HepG2 (cell line): ENCODE results near the gene DGKG. TPM values are rescaled to one million over a fixed set of nuclear protein-coding genes. Genes with fewer than 3 reads are reported as not detected.

ENCODE experiments used
- ATAC-seq: fragments of 200-7000 bp; cut with Tn5 transposase; 3 replicates; pipeline ENCODE4 v1.9.1; 2020; ENCODE audit warnings: mild to moderate bottlenecking, moderate library complexity
- BruUV-seq: library from RNA; stranded (reverse); fragments of 400-500 nt; replicated peaks from 2 replicates; lab custom pipeline; 2021; lab: Mats Ljungman, UMichigan
- CTCF ChIA-PET: fragments of 300-600 bp; formaldehyde crosslinking; extraction: SDS; loops from one replicate; lab custom pipeline; 2021; ENCODE audit warnings: low total read pairs, inconsistent platforms, low intra/inter-chr PET ratio; lab: Yijun Ruan, JAX
- POLR2A ChIA-PET: fragments of 350-600 bp; sonication (Branson Sonifier 250); formaldehyde crosslinking; loops from one replicate; lab custom pipeline; 2020; ENCODE audit warnings: antibody characterized with exemption, inconsistent platforms; lab: Yijun Ruan, JAX
- DNase-seq: peaks from one replicate; pipeline ENCODE4 v3.0.0-alpha.2; 2015; ENCODE audit warnings: low spot score
- FAIRE-seq: peaks from 3 replicates; lab custom pipeline; 2011; peaks lifted over from hg19 to GRCh38; lab: Jason Lieb, UNC
- H2AFZ ChIP-seq: one replicate; pipeline ENCODE4 v1.6.1; 2011; ENCODE audit warnings: low read length, inconsistent platforms
- H3K27ac ChIP-seq: fragments of 300-600 bp; 3 replicates; pipeline ENCODE4 v1.8.0; 2011; ENCODE audit warnings: mixed run types, mild to moderate bottlenecking, mixed read lengths, low read length, inconsistent platforms; ENCODE audit not compliant: insufficient read depth; ENCODE audit errors: extremely low read length
- H3K27me3 ChIP-seq, 2 experiments: fragments of 200-600 bp in 1 of 2; 2 replicates in 1 of 2; 3 replicates in 1 of 2; pipeline versions ENCODE4 v1.6.0 to v1.8.0; 2011; ENCODE audit warnings: low read length in 2 of 2, mild to moderate bottlenecking in 2 of 2, moderate library complexity in 2 of 2, inconsistent platforms in 1 of 2; ENCODE audit not compliant: insufficient read depth in 2 of 2, control insufficient read depth in 1 of 2
- H3K36me3 ChIP-seq, 2 experiments: fragments of 200-600 bp in 1 of 2; replicated peaks in 1 of 2; 2 replicates in 1 of 2; 3 replicates in 1 of 2; pipeline versions ENCODE4 v1.5.1 to v1.8.0; 2011; ENCODE audit warnings: low read length in 2 of 2, inconsistent platforms in 1 of 2; ENCODE audit not compliant: insufficient read depth in 2 of 2, control insufficient read depth in 1 of 2
- H3K4me1 ChIP-seq: 2 replicates; pipeline ENCODE4 v1.5.1; 2012; ENCODE audit warnings: low read length, inconsistent platforms; ENCODE audit not compliant: insufficient read depth
- H3K4me2 ChIP-seq: 2 replicates; pipeline ENCODE4 v1.6.0; 2011; ENCODE audit warnings: low read depth, low read length, inconsistent platforms
- H3K4me3 ChIP-seq, 3 experiments: fragments of 200-600 bp in 1 of 3; sonication (generic), shearing (Covaris generic) in 1 of 3; replicated peaks in 1 of 3; 2 replicates each; pipeline ENCODE4 v1.5.1; 2011 to 2016; ENCODE audit warnings: low read length in 3 of 3, inconsistent platforms in 2 of 3, low read depth in 2 of 3, mild to moderate bottlenecking in 2 of 3, control low read depth in 1 of 3, mixed read lengths in 1 of 3; ENCODE audit not compliant: insufficient read depth in 1 of 3
- H3K79me2 ChIP-seq: one replicate; pipeline ENCODE4 v1.6.1; 2011; ENCODE audit warnings: low read length, inconsistent platforms; ENCODE audit not compliant: insufficient read depth
- H3K9ac ChIP-seq: 2 replicates; pipeline ENCODE4 v1.6.0; 2011; ENCODE audit warnings: mild to moderate bottlenecking, low read depth, low read length, inconsistent platforms; ENCODE audit not compliant: insufficient read depth
- H3K9me3 ChIP-seq: 2 replicates; pipeline ENCODE4 v1.5.1; 2012; ENCODE audit warnings: mild to moderate bottlenecking, low read length
- H4K20me1 ChIP-seq: 2 replicates; pipeline ENCODE4 v1.6.0; 2011; ENCODE audit warnings: inconsistent platforms, mild to moderate bottlenecking, low read length, moderate library complexity; ENCODE audit not compliant: insufficient read depth
- CEBPB ChIP-seq: IDR thresholded peaks from 2 replicates; pipeline ENCODE4 v1.6.1; 2011; ENCODE audit warnings: low read depth, low read length, improper control_type of control experiment, borderline replicate concordance
- FOXA3 ChIP-seq: IDR thresholded peaks from 2 replicates; pipeline ENCODE4 v1.6.1; 2016; ENCODE audit warnings: missing genetic modification reagents, missing compliant biosample characterization
- FOXJ3 ChIP-seq: sonication (generic); formaldehyde crosslinking; IDR thresholded peaks from 2 replicates; pipeline ENCODE4 v1.4.0; 2020; ENCODE audit warnings: missing genetic modification reagents, mild to moderate bottlenecking, borderline replicate concordance
- HMG20A ChIP-seq: IDR thresholded peaks from 2 replicates; pipeline ENCODE4 v1.6.1; 2016; ENCODE audit warnings: borderline replicate concordance
- HNRNPL ChIP-seq: fragments of 200-400 bp; formaldehyde crosslinking; IDR thresholded peaks from 2 replicates; pipeline ENCODE4 v1.6.1; 2017; ENCODE audit warnings: mild to moderate bottlenecking, low read depth, low read length
- KMT2A ChIP-seq: sonication (generic); formaldehyde crosslinking; IDR thresholded peaks from 2 replicates; pipeline ENCODE4 v1.4.0; 2020; ENCODE audit warnings: missing genetic modification reagents
- NPAS2 ChIP-seq: sonication (generic); formaldehyde crosslinking; IDR thresholded peaks from 2 replicates; pipeline ENCODE4 v1.8.0; 2022; ENCODE audit warnings: mild to moderate bottlenecking, missing genetic modification reagents, borderline replicate concordance
- SOX13 ChIP-seq, 3 experiments: fragments of 450-650 bp in 1 of 3; sonication (generic) in 1 of 3; formaldehyde crosslinking in 1 of 3; IDR thresholded peaks in 2 of 3; conservative IDR thresholded peaks in 1 of 3; 2 replicates each; pipeline versions ENCODE4 v1.5.0 to v1.6.1; 2016 to 2020; ENCODE audit warnings: antibody characterized with exemption in 1 of 3, mild to moderate bottlenecking in 1 of 3, missing compliant biosample characterization in 1 of 3, missing genetic modification reagents in 1 of 3, moderate library complexity in 1 of 3
- SP140L ChIP-seq: sonication (generic); formaldehyde crosslinking; IDR thresholded peaks from 2 replicates; pipeline ENCODE4 v1.4.0; 2020; ENCODE audit warnings: missing genetic modification reagents, borderline replicate concordance
- ZC3H4 ChIP-seq: sonication (generic); formaldehyde crosslinking; IDR thresholded peaks from 2 replicates; pipeline ENCODE4 v1.4.0; 2020; ENCODE audit warnings: missing genetic modification reagents, borderline replicate concordance
- ZNF761 ChIP-seq: sonication (generic); formaldehyde crosslinking; conservative IDR thresholded peaks from 2 replicates; pipeline ENCODE4 v1.4.0; 2020; ENCODE audit warnings: mild to moderate bottlenecking, missing genetic modification reagents
- ZSCAN30 ChIP-seq: sonication (generic); formaldehyde crosslinking; IDR thresholded peaks from 2 replicates; pipeline ENCODE4 v1.5.0; 2020; ENCODE audit warnings: mild to moderate bottlenecking, missing genetic modification reagents
- WGBS: methylation state at CpG from one replicate; pipeline ENCODE4 v1.1.6; 2017; ENCODE audit warnings: low lambda C conversion rate; 5-methylcytosine and 5-hydroxymethylcytosine counted together
- in situ Hi-C: cut with HindIII; loops from 2 replicates; pipeline ENCODE4 v1.10.0; 2017; ENCODE audit warnings: low pct_unique_long_range_greater_than_20kb; ENCODE audit not compliant: extremely low pct_ligation_motif_present
- intact Hi-C: fragments of 100-400 bp; cut with micrococcal nuclease; formaldehyde crosslinking; loops from one replicate; pipeline ENCODE4 v1.10.0; 2022; ENCODE audit not compliant: unreplicated experiment
- polyA plus RNA-seq, 8 experiments: library from polyadenylated mRNA; depleted of rRNA in 3 of 8; stranded (reverse) in 7 of 8; unstranded in 1 of 8; fragments of >200 nt; fragmentation: Illumina TruSeq in 4 of 8; extraction: Trizol in 4 of 8; gene quantifications; 2 replicates each; pipeline versions ENCODE4 v1.2.1 to v1.2.3, GENCODE V29; 2011 to 2016; ENCODE audit warnings: low read depth in 4 of 8, missing spikeins in 1 of 8, mixed read lengths in 1 of 8; ENCODE audit not compliant: insufficient read depth in 1 of 8
- total RNA-seq, 5 experiments: library from RNA; depleted of rRNA; stranded (reverse); fragments of >200 nt; fragmentation: Illumina TruSeq; extraction: Trizol; gene quantifications; 2 replicates each; pipeline ENCODE4 v1.2.3, GENCODE V29; 2016; ENCODE audit warnings: low read depth in 1 of 5
- TF ChIP-seq, protein P1 (sequence below): sonication (generic); formaldehyde crosslinking; IDR thresholded peaks from 2 replicates; pipeline ENCODE4 v1.4.0; 2020; ENCODE audit warnings: missing genetic modification reagents, mild to moderate bottlenecking, borderline replicate concordance
- TF ChIP-seq, protein P2 (sequence below): sonication (generic); formaldehyde crosslinking; IDR thresholded peaks from 2 replicates; pipeline ENCODE4 v1.4.0; 2020; ENCODE audit warnings: mild to moderate bottlenecking, low read depth, missing genetic modification reagents
- TF ChIP-seq, protein P3 (sequence below): sonication (generic); formaldehyde crosslinking; IDR thresholded peaks from 2 replicates; pipeline ENCODE4 v1.5.1; 2020; ENCODE audit warnings: mild to moderate bottlenecking, moderate library complexity, missing genetic modification reagents
- TF ChIP-seq, protein P4 (sequence below): sonication (generic); formaldehyde crosslinking; IDR thresholded peaks from 2 replicates; pipeline ENCODE4 v1.4.0; 2020; ENCODE audit warnings: missing genetic modification reagents

The DGKG gene
- total and polyA plus RNA-seq, 2 of the 13 experiments (the other 11 are each of a cell fraction or from before 2014, with no cell fraction given), result 3.8 to 6.2 TPM

DNA sequence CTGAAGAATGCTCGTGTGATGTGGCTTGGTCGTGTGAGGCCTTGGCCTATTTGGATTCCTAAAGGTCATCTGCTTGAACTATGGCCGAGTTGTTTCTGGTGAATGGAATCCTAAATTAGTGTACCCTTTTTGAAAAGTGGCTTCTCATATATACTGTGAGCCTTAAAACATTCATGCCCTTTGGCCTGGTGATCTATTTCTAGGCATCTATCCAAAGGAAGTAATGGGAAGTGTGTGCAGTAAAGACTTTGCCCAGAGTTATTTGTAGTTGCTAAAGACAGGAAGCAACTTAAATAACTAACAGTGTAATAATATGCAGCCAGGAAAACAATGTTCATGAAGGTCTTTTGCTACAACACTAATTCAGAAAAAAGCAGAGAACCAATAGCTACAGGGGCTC is 3.0 kb downstream of the DGKG start (continued):
- TF ChIP-seq, protein P1, sequence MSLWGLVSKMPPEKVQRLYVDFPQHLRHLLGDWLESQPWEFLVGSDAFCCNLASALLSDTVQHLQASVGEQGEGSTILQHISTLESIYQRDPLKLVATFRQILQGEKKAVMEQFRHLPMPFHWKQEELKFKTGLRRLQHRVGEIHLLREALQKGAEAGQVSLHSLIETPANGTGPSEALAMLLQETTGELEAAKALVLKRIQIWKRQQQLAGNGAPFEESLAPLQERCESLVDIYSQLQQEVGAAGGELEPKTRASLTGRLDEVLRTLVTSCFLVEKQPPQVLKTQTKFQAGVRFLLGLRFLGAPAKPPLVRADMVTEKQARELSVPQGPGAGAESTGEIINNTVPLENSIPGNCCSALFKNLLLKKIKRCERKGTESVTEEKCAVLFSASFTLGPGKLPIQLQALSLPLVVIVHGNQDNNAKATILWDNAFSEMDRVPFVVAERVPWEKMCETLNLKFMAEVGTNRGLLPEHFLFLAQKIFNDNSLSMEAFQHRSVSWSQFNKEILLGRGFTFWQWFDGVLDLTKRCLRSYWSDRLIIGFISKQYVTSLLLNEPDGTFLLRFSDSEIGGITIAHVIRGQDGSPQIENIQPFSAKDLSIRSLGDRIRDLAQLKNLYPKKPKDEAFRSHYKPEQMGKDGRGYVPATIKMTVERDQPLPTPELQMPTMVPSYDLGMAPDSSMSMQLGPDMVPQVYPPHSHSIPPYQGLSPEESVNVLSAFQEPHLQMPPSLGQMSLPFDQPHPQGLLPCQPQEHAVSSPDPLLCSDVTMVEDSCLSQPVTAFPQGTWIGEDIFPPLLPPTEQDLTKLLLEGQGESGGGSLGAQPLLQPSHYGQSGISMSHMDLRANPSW (CRISPR knock-in tag), result 0 out of 2 replicates have a peak, but pooled peaks have one; percentile 44
- TF ChIP-seq, protein P2, sequence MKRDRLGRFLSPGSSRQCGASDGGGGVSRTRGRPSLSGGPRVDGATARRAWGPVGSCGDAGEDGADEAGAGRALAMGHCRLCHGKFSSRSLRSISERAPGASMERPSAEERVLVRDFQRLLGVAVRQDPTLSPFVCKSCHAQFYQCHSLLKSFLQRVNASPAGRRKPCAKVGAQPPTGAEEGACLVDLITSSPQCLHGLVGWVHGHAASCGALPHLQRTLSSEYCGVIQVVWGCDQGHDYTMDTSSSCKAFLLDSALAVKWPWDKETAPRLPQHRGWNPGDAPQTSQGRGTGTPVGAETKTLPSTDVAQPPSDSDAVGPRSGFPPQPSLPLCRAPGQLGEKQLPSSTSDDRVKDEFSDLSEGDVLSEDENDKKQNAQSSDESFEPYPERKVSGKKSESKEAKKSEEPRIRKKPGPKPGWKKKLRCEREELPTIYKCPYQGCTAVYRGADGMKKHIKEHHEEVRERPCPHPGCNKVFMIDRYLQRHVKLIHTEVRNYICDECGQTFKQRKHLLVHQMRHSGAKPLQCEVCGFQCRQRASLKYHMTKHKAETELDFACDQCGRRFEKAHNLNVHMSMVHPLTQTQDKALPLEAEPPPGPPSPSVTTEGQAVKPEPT (CRISPR knock-in tag), result no peak
- TF ChIP-seq FOXA3 (CRISPR knock-in tag), result peak; percentile 56
- no peak for TF ChIP-seq HNRNPL

DNA sequence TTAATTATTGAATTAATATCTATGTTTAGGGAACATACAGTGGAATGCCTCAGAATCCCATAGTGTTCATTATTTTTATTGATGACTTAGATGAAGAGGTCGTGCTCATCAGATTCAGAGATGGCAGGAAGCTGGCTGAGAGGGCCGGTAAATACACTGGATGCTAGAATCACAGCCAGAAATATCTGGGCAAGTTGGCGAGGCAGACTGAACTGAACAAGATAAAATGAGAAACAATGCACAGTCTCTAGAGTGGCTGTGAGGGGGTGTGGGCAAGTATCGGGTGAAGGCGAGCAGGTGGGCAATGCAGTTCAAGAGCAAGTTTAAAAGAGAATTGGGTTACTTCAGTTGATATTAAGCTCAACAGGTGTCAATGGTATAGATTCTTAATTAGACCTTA is 5.9 kb downstream of the DGKG start:
- 89% methylated on average over 5 of the region's 5 CpGs for WGBS
- Histone ChIP-seq H3K36me3 (no peaks in the 10 kb centered on the region), H3K27me3 (peaks cover 1 to 8% of the 10 kb centered on the region in 2 experiments), H3K27ac (no peak overlapping the region), H3K4me1 (peaks cover 81% of the 10 kb centered on the region), H2AFZ (no peak overlapping the region), H3K9ac (no peak overlapping the region), H3K4me3 (no peak overlapping the region), H3K79me2 (no peaks in the 10 kb centered on the region), H3K9me3 (no peaks in the 10 kb centered on the region), H4K20me1 (no peaks in the 10 kb centered on the region), H3K4me2 (no peak overlapping the region)
- in situ Hi-C loops, result no loop called here
- ATAC-seq (no peak), DNase-seq (no peak), FAIRE-seq (no peak)
- ChIA-PET CTCF (no interaction called here), POLR2A (no interaction called here)
- TF ChIP-seq HMG20A (CRISPR knock-in tag) (no peak), ZC3H4 (CRISPR knock-in tag) (no peak), KMT2A (no peak), SP140L (no peak), FOXJ3 (CRISPR knock-in tag) (no peak), SOX13 (IDR thresholded peaks at IDR 0.05) (no peak), SOX13 (CRISPR knock-in tag; conservative IDR thresholded peaks at IDR 0.05 in 1 of 2, IDR thresholded peaks at IDR 0.05 in 1 of 2) (no peak), CEBPB (no peak), ZSCAN30 (CRISPR knock-in tag) (no peak), NPAS2 (no peak), ZNF761 (CRISPR knock-in tag) (no peak)
- TF ChIP-seq, protein P3, sequence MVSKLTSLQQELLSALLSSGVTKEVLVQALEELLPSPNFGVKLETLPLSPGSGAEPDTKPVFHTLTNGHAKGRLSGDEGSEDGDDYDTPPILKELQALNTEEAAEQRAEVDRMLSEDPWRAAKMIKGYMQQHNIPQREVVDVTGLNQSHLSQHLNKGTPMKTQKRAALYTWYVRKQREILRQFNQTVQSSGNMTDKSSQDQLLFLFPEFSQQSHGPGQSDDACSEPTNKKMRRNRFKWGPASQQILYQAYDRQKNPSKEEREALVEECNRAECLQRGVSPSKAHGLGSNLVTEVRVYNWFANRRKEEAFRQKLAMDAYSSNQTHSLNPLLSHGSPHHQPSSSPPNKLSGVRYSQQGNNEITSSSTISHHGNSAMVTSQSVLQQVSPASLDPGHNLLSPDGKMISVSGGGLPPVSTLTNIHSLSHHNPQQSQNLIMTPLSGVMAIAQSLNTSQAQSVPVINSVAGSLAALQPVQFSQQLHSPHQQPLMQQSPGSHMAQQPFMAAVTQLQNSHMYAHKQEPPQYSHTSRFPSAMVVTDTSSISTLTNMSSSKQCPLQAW (CRISPR knock-in tag), result no peak
- TF ChIP-seq, protein P4, sequence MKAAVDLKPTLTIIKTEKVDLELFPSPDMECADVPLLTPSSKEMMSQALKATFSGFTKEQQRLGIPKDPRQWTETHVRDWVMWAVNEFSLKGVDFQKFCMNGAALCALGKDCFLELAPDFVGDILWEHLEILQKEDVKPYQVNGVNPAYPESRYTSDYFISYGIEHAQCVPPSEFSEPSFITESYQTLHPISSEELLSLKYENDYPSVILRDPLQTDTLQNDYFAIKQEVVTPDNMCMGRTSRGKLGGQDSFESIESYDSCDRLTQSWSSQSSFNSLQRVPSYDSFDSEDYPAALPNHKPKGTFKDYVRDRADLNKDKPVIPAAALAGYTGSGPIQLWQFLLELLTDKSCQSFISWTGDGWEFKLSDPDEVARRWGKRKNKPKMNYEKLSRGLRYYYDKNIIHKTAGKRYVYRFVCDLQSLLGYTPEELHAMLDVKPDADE (CRISPR knock-in tag), result no peak
- intact Hi-C loops, result no loop called here
- BruUV-seq, result no TSS peak
